GM10248 (cell line): ENCODE data around the gene RHCG.
A peak's percentile ranks its signal among the peaks of the same experiment; 100 is the strongest.

Source experiments
- CTCF ChIA-PET: fragments of 300-600 bp; sonication (Branson Sonifier 250); formaldehyde crosslinking; extraction: SDS; loops from one replicate; lab custom pipeline; 2021; ENCODE audit warnings: antibody characterized with exemption; lab: Yijun Ruan, JAX
- POLR2A ChIA-PET: fragments of 350-650 bp; sonication (Branson Sonifier 250); formaldehyde crosslinking; extraction: SDS; loops from one replicate; lab custom pipeline; 2020; ENCODE audit warnings: antibody characterized with exemption; lab: Yijun Ruan, JAX
- DNase-seq: peaks from one replicate; pipeline ENCODE4 v3.0.0; 2012; ENCODE audit errors: extremely low spot score
- TF ChIP-seq, protein P1 (sequence below): IDR thresholded peaks from 2 replicates; pipeline ENCODE4 v1.5.1; 2012; ENCODE audit warnings: mild to moderate bottlenecking, low read depth; ENCODE audit errors: extremely low read depth, missing control alignments, control extremely low read depth

RHCG gene

DNA sequence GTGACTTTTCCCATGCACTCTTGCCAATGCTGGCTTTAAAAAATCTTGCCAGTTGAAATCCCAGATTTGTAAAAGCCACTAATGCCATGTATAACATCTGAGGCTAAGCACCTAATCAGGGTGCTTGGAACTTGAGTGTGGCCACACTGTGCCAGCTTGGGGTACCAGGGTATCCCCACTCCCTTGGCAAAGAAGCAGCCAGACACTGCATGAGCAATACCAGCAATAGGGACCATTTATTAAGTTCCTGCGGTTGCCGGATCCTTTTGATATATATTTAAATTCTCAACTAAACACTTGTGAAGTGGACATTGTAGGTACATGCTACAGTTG lies 2.2 kb upstream of the RHCG start:
- TF ChIP-seq, protein P1, sequence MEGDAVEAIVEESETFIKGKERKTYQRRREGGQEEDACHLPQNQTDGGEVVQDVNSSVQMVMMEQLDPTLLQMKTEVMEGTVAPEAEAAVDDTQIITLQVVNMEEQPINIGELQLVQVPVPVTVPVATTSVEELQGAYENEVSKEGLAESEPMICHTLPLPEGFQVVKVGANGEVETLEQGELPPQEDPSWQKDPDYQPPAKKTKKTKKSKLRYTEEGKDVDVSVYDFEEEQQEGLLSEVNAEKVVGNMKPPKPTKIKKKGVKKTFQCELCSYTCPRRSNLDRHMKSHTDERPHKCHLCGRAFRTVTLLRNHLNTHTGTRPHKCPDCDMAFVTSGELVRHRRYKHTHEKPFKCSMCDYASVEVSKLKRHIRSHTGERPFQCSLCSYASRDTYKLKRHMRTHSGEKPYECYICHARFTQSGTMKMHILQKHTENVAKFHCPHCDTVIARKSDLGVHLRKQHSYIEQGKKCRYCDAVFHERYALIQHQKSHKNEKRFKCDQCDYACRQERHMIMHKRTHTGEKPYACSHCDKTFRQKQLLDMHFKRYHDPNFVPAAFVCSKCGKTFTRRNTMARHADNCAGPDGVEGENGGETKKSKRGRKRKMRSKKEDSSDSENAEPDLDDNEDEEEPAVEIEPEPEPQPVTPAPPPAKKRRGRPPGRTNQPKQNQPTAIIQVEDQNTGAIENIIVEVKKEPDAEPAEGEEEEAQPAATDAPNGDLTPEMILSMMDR: no peak
- CTCF ChIA-PET: no interaction called here
- POLR2A ChIA-PET: no interaction called here
- no peak for DNase-seq

DNA sequence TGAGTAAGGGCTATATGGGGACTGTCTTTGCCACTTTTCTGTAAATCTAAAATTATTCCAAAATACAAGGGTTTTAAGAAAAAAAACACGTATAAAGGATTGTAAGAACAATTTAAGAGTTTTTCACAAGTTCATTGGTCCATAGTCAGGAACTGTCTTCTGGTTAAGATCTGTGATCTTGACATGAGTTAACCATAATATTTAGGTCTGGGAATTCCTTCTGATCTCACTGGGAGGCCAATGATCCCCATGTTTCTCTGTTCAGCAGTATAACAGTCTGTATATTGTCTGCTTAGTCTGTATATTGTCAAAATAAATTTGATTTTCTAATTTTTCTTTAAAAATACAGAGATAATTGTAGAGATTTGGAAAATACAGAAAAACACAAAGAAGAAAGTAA lies 848 bp upstream of the RHCG start:
- CTCF ChIA-PET: no interaction called here
- TF ChIP-seq, protein P1: no peak
- no peak for DNase-seq
- POLR2A ChIA-PET: no interaction called here

DNA sequence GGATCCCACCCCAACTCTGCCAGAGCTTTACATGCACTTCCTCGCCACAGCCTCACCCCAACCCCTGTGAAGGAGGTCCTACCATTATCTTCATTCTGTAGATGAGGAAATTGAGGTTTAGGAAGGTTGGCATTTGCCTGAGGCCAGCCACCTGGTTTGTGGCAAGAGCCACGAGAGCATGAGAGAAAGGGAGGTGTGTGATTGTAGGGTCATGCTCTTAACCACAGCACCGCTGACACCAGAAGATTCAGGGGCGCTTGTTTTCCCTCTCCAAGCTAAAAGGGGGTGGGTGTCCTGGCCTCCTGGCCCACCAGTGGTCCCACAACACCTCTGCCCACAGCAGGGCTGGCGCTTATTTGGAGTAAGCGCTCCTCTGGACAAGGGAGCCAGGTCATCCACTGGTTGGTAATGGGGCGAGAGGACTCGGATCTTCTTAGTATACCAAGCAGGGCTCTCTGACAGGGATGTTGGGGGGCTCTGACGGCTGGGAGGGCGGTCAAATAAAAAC lies 691 bp downstream of the RHCG start:
- TF ChIP-seq, protein P1: no peak
- no peak for DNase-seq
- POLR2A ChIA-PET: no interaction called here
- CTCF ChIA-PET: interaction anchor here (1.1 to 2.4 kb wide), 8 partner anchors 20 to 68 kb away, joined by 4 to 15 read pairs (median 4); no protein-coding TSS in a partner anchor

DNA sequence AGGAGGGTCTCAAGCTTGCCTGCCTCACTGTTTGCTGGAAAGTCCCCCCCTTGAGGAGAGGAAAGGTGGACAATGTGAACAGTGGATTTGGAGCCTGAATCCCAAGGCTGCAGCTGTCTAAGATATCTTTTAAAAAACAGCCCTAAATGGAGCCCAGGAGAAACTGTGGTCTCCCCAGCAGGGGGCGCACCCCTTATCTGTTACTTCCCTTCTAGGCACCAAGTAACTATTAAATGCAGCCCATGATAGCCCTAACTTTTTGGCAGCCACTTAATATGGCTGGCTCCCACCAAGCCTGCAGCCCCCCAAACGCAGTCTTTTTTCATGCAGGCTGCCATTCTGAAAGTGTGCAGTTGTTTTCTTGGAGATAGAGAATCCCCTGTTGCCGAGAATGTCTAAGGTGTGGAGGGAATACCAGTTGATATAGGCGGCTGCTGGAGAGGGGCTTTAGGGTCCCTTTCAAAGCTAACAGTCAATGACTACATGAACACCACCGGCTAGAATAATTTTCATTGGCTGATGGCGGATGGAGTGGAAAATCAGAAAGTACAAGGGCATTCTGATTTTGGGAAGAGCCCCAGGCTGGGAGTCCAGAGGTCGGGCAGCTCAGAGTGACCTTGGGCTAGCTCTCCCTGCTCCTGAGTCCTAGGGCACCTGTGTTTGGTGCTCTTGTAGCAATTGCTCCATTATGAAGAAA lies 1.3 kb downstream of the RHCG start:
- DNase-seq: peak; percentile 56
- CTCF ChIA-PET: interaction anchor here (0.6 to 2.4 kb wide), 12 partner anchors 9 to 69 kb away, joined by 3 to 15 read pairs (median 4); no protein-coding TSS in a partner anchor
- POLR2A ChIA-PET: no interaction called here
- TF ChIP-seq, protein P1: peak; percentile 41

DNA sequence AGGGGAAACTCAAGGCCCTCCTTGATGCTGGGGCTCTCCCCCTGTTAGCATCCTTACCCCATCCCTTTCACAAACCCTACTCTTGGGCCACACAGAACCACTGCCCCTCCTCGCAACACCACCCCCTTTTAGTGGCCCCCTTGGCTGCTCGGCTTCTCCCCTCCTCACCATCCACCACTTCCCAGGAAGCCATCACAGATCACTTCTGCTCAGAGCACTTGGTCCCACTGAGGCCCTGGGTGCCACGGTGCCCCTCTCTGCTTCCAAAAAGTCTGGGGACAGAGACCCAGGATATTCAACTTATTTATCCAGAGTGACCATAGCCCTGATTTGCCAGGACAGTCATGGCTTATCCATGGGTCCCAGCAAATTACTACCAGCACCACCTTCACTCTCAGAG lies 2.4 kb downstream of the RHCG start:
- TF ChIP-seq, protein P1: no peak
- DNase-seq: no peak
- ChIA-PET CTCF (interaction anchor here (0.6 to 2.4 kb wide), 10 partner anchors 8 to 77 kb away, joined by 3 to 15 read pairs (median 4); no protein-coding TSS in a partner anchor), POLR2A (no interaction called here)

DNA sequence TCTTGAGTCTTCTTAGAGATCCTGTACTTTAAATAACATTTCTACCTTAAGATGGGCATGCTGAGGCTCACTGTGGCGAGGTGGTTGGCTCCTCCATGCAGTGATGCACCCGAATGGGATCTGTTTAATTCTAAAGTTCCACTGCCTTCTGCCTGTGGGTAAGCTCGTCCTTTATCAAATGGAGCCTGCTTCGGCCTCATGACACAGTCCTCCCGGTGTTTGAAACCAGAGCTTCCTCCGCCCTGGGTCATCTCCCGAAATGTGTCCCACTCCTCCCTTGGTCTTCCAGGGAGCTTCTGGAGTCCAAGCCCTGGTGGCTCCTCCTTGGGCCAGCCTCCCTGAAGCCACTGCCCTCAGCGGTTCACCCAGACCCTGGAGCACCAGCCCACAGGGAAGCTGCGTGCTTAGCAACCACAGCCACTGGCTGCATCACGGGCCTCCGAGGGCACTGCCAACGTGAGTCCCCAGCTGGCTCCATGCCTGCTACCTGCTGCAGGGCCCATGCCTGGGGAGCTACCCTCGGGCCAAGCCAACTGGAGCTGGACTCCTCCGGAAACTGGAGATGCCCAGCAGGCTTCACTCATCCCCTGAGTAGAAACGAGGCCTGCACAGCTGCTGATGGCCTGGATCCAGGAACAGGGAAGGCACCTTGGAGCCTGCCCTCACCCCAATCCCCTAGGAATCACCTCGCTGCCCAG lies 3.3 kb downstream of the RHCG start:
- ChIA-PET POLR2A (interaction anchor here (0.5 kb wide), 1 partner anchor 220 kb away, joined by 6 read pairs; no protein-coding TSS in a partner anchor), CTCF (interaction anchor here (1.3 to 1.4 kb wide), 2 partner anchors 62 to 76 kb away, joined by 3 to 6 read pairs; no protein-coding TSS in a partner anchor)
- DNase-seq: no peak
- TF ChIP-seq, protein P1: no peak
